Keratinocyte (primary cell): ENCODE results near the gene SELENOO. TPM values are rescaled to one million over a fixed set of nuclear protein-coding genes. Genes with fewer than 3 reads are reported as not detected.

Experiments
- DNase-seq: peaks from one replicate; pipeline ENCODE4 v3.0.0-alpha.2; 2011; ENCODE audit warnings: low read depth, missing footprints, low spot score
- FAIRE-seq: peaks from 2 replicates; lab custom pipeline; 2011; peaks lifted over from hg19 to GRCh38; lab: Jason Lieb, UNC
- H2AFZ ChIP-seq: 2 replicates; pipeline ENCODE4 v1.6.0; 2012; ENCODE audit warnings: low read length, control low read depth, inconsistent platforms; ENCODE audit not compliant: control insufficient read depth
- H3K27ac ChIP-seq: 2 replicates; pipeline ENCODE4 v1.5.1; 2011; ENCODE audit warnings: low read length; ENCODE audit not compliant: control insufficient read depth, insufficient read depth
- H3K27me3 ChIP-seq: 3 replicates; pipeline ENCODE4 v1.6.0; 2011; ENCODE audit warnings: low read length; ENCODE audit not compliant: control insufficient read depth, insufficient read depth; ENCODE audit errors: extremely low read depth
- H3K36me3 ChIP-seq, 2 experiments: 2 replicates in 1 of 2; 3 replicates in 1 of 2; pipeline ENCODE4 v1.5.1; 2011; ENCODE audit warnings: low read length in 2 of 2, mild to moderate bottlenecking in 1 of 2; ENCODE audit not compliant: control insufficient read depth in 2 of 2, insufficient read depth in 2 of 2; ENCODE audit errors: extremely low read depth in 1 of 2
- H3K4me1 ChIP-seq: 3 replicates; pipeline ENCODE4 v1.5.1; 2011; ENCODE audit warnings: low read length; ENCODE audit not compliant: control insufficient read depth, insufficient read depth; ENCODE audit errors: extremely low read depth
- H3K4me2 ChIP-seq: 3 replicates; pipeline ENCODE4 v1.6.0; 2011; ENCODE audit warnings: low read depth, low read length; ENCODE audit not compliant: control insufficient read depth, insufficient read depth; ENCODE audit errors: extremely low read depth
- H3K4me3 ChIP-seq, 3 experiments: fragments of 200-600 bp in 1 of 3; sonication (generic) in 1 of 3; 2 replicates in 2 of 3; 3 replicates in 1 of 3; pipeline ENCODE4 v1.5.1; 2011 to 2016; ENCODE audit warnings: low read length in 3 of 3, mild to moderate bottlenecking in 3 of 3, control low read depth in 2 of 3, inconsistent platforms in 1 of 3, low read depth in 1 of 3, mixed read lengths in 1 of 3, mixed run types in 1 of 3, moderate library complexity in 1 of 3; ENCODE audit not compliant: control insufficient read depth in 2 of 3, insufficient read depth in 2 of 3; ENCODE audit errors: extremely low read depth in 1 of 3
- H3K79me2 ChIP-seq: 2 replicates; pipeline ENCODE4 v1.6.0; 2012; ENCODE audit warnings: low read length; ENCODE audit not compliant: control insufficient read depth, insufficient read depth
- H3K9ac ChIP-seq: 3 replicates; pipeline ENCODE4 v1.6.0; 2011; ENCODE audit warnings: low read length; ENCODE audit not compliant: control insufficient read depth, insufficient read depth; ENCODE audit errors: extremely low read depth
- H3K9me1 ChIP-seq: 3 replicates; pipeline ENCODE4 v1.6.0; 2011; ENCODE audit warnings: low read length; ENCODE audit not compliant: control insufficient read depth, insufficient read depth; ENCODE audit errors: extremely low read depth
- H3K9me3 ChIP-seq: 2 replicates; pipeline ENCODE4 v1.5.1; 2012; ENCODE audit warnings: low read depth, low read length; ENCODE audit not compliant: control insufficient read depth
- H4K20me1 ChIP-seq: 3 replicates; pipeline ENCODE4 v1.6.0; 2011; ENCODE audit warnings: low read length; ENCODE audit not compliant: control insufficient read depth, insufficient read depth; ENCODE audit errors: extremely low read depth
- CTCF ChIP-seq, 3 experiments: IDR thresholded peaks in 1 of 3; conservative IDR thresholded peaks in 1 of 3; optimal IDR thresholded peaks in 1 of 3; 2 replicates in 2 of 3; 3 replicates in 1 of 3; pipeline versions ENCODE3 to v1.5.1; 2011; ENCODE audit warnings: low read length in 3 of 3, mild to moderate bottlenecking in 3 of 3, moderate library complexity in 2 of 3, control low read depth in 1 of 3, inconsistent platforms in 1 of 3; ENCODE audit not compliant: insufficient read depth in 2 of 3; ENCODE audit errors: extremely low read depth in 1 of 3
- EZH2 ChIP-seq: IDR thresholded peaks from one replicate; pipeline ENCODE4 v1.6.1; 2012; ENCODE audit warnings: inconsistent platforms, mild to moderate bottlenecking, low read length, moderate library complexity
- dilution Hi-C: fragments of 300-500 bp; cut with MboI; formaldehyde crosslinking; loops from one replicate; pipeline ENCODE4 v1.7.0; 2020; ENCODE audit warnings: low sequenced_read_pairs; ENCODE audit not compliant: extremely low pct_ligation_motif_present
- polyA plus RNA-seq, 5 experiments: library from polyadenylated mRNA; depleted of rRNA in 3 of 5; stranded (reverse) in 3 of 5; stranded (forward) in 1 of 5; unstranded in 1 of 5; fragments of >200 nt; gene quantifications; 1 replicate in 1 of 5; 2 replicates in 3 of 5; 3 replicates in 1 of 5; pipeline versions ENCODE4 v1.2.1 to v1.2.3, GENCODE V29; 2011 to 2012; ENCODE audit warnings: missing spikeins in 2 of 5, low read depth in 1 of 5, low replicate concordance in 1 of 5

The SELENOO gene
- polyA plus RNA-seq, 1 donor (not counting 4 experiments of a cell fraction or from before 2014, with no cell fraction given): 14.4 TPM

GRCh38 chr22:50173983-50174355, 26.8 kb upstream of the SELENOO start:
- Histone ChIP-seq H3K27ac (no peak overlapping the region), H3K79me2 (no peaks in the 10 kb centered on the region), H2AFZ (no peak overlapping the region), H3K9me1 (no peaks in the 10 kb centered on the region), H3K4me3 (no peak overlapping the region), H3K27me3 (peaks cover 10% of the 10 kb centered on the region), H3K4me2 (no peak overlapping the region), H4K20me1 (no peaks in the 10 kb centered on the region), H3K36me3 (no peaks in the 10 kb centered on the region), H3K9ac (no peak overlapping the region), H3K4me1 (no peaks in the 10 kb centered on the region), H3K9me3 (no peaks in the 10 kb centered on the region)
- FAIRE-seq: no peak
- dilution Hi-C loops: no loop called here
- no peak for DNase-seq
- no peak for TF ChIP-seq EZH2
- TF ChIP-seq CTCF (optimal IDR thresholded peaks at IDR 0.05 in 1 of 3, IDR thresholded peaks at IDR 0.05 in 1 of 3, conservative IDR thresholded peaks at IDR 0.05 in 1 of 3; ENCODE audit: extremely low read depth in 1 of 3, insufficient read depth in 2 of 3, low read length in 3 of 3): no peak

DNA sequence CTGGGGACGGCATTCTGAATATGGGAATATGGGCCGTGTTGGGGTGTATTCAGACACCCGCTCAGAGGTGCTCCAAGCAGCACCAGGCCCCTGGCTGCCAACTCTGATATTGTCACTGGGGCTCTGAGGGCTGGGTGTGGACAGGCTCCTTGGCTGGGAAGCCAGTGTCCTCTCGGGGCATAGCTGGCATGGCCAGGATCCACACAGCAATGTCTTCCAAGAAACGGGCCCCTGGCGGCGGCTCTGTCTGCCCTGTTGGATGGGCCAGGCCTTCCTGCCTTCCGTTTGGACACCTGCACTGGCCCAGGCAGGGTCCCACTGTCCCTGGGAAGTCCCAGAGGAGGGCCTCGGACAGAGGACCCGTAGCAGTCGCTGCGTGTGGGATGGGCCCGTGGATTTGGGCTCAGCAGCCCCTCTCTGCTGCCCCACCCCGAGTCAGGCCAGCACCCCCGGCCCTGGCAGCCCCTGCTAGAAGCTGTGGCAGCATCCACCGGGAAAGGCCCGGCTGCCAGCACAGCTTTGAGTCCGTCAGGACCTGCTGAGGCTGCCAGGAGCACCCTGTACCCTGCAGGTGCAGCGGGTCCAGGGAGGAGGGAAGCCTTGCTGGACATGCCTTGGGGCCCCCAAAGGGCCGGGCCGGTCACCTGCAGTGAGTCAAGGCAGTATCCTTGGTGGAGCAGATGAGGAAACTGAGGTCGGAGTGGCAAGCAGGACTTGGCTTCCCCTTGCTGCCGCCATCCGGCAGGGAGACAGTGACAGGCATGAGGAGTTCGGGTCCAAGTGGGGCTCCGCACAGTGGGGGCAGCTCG, 26.2 kb upstream of the SELENOO start:
- no peaks in the 10 kb centered on the region for H3K9me1 ChIP-seq
- no peaks in the 10 kb centered on the region for H4K20me1 ChIP-seq
- H3K9ac ChIP-seq: no peak overlapping the region
- dilution Hi-C loops: no loop called here
- H3K4me1 ChIP-seq: no peaks in the 10 kb centered on the region
- DNase-seq (no peak), FAIRE-seq (no peak)
- H3K4me3 ChIP-seq: no peak overlapping the region
- H3K9me3 ChIP-seq: no peaks in the 10 kb centered on the region
- TF ChIP-seq CTCF (optimal IDR thresholded peaks at IDR 0.05 in 1 of 3, IDR thresholded peaks at IDR 0.05 in 1 of 3, conservative IDR thresholded peaks at IDR 0.05 in 1 of 3; ENCODE audit: extremely low read depth in 1 of 3, insufficient read depth in 2 of 3, low read length in 3 of 3): no peak
- no peak for TF ChIP-seq EZH2
- no peaks in the 10 kb centered on the region for H3K79me2 ChIP-seq
- no peaks in the 10 kb centered on the region for H3K36me3 ChIP-seq
- peaks cover 5% of the 10 kb centered on the region for H3K27me3 ChIP-seq
- no peak overlapping the region for H3K4me2 ChIP-seq
- H3K27ac ChIP-seq: no peak overlapping the region
- no peak overlapping the region for H2AFZ ChIP-seq
